ENCODE results near the gene SLC4A7.
"Not testable (repeated sequence)": the region's sequence is repeated elsewhere in the genome, so short reads cannot be mapped to it uniquely, and the experiment has no call there.

SLC4A7 gene

GRCh38 chr3:27431116-27431515 lies 53.1 kb downstream of the SLC4A7 start:
- DNase-seq (ENCODE audit: low read depth in 1 of 2, low spot score in 1 of 2): no peak

GRCh38 chr3:27429909-27430308 lies 54.3 kb downstream of the SLC4A7 start:
- no peak for DNase-seq (ENCODE audit: low read depth in 1 of 2, low spot score in 1 of 2)

GRCh38 chr3:27428446-27428845 lies 55.7 kb downstream of the SLC4A7 start:
- no peak for DNase-seq (ENCODE audit: low read depth in 1 of 2, low spot score in 1 of 2)

DNA sequence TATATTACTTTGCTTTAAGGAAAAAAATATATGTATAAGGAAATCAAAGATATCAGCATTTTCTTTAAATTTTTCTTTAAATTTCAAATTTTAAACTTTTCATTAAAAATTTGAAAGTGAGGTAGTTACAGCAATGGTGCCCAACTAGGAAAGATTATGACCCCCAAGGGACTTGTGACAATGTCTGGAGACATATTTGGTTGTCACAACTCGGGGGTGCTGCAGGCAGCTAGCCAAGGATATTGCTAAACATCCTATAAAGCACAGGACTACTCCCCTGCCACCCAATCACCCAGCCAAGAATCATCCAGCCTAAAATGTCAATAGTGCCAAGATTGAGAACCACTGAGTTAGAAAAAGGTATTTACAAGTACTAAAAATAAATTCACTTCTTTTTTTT lies 57.3 kb downstream of the SLC4A7 start:
- no peak for DNase-seq (ENCODE audit: low read depth in 1 of 2, low spot score in 1 of 2)

GRCh38 chr3:27425896-27426565 lies 58.2 kb downstream of the SLC4A7 start:
- no peak for DNase-seq (ENCODE audit: low read depth in 1 of 2, low spot score in 1 of 2)

DNA sequence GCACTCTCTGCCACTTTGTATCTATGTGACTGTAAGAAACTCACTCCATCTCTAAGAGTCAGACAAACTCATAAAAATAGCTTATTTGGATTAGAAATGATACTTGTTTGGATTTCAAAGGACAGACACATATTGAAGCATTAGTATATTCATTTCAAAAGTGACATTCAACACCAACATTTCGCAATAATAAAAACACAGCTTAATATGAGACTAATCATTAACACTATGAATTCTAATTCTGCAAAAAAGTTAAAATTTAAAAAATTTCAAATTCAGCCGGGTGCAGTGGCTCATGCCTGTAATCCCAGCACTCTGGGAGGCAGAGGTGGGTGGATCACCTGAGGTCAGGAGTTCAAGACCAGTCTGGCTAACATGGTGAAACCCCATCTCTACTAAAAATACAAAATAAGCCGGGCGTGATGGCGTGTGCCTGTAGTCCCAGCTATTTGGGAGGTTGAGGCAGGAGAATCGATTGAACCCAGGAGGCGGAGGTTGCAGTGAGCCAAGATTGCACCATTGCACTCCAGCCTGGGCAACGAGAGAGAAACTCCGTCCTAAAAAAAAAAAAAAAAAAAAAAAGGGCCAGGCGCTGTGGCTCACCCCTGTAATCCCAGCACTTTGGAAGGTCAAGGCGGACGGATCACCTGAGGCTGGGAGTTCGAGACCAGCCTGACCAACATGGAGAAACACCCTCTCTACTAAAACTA lies 59.2 kb downstream of the SLC4A7 start:
- DNase-seq (ENCODE audit: low read depth in 1 of 2, low spot score in 1 of 2): not testable (repeated sequence)

GRCh38 chr3:27423463-27423862 lies 60.7 kb downstream of the SLC4A7 start:
- DNase-seq (ENCODE audit: low read depth in 1 of 2, low spot score in 1 of 2): no peak

- no peak for DNase-seq (ENCODE audit: low read depth in 1 of 2, low spot score in 1 of 2)
Observed at GRCh38 chr3:27422617-27423016, 61.6 kb downstream of the SLC4A7 start.

- DNase-seq (ENCODE audit: low read depth in 1 of 2, low spot score in 1 of 2): no peak
Observed at GRCh38 chr3:27415202-27415601, 69.0 kb downstream of the SLC4A7 start.

- DNase-seq (ENCODE audit: low read depth in 1 of 2, low spot score in 1 of 2): no peak
Observed at GRCh38 chr3:27392950-27393679, 91.1 kb downstream of the SLC4A7 start.

- DNase-seq (ENCODE audit: low read depth in 1 of 2, low spot score in 1 of 2): not testable (repeated sequence)
Observed at GRCh38 chr3:27392414-27392813, 91.8 kb downstream of the SLC4A7 start.

GRCh38 chr3:27391796-27392195 lies 92.4 kb downstream of the SLC4A7 start:
- DNase-seq (ENCODE audit: low read depth in 1 of 2, low spot score in 1 of 2): no peak

DNA sequence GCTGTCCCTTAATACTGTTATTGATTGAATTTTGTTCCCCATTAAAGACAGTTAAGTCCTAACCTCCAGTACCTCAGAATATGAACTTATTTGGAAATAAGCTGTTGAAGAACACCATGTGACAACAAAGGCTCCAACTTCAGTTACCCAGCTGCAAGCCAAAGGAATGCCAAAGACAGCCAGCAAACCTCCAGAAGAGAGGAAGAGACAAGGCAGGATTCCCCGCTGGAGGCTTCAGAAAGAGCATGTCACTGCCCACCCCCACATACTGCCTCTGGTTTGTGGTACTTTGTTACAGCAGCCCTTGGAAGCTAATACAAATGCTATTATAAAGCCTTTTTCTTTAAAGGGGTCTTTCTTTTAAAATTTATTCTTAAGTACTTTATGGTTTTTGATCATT lies 96.6 kb downstream of the SLC4A7 start:
- no peak for DNase-seq (ENCODE audit: low read depth in 1 of 2, low spot score in 1 of 2)

DNA sequence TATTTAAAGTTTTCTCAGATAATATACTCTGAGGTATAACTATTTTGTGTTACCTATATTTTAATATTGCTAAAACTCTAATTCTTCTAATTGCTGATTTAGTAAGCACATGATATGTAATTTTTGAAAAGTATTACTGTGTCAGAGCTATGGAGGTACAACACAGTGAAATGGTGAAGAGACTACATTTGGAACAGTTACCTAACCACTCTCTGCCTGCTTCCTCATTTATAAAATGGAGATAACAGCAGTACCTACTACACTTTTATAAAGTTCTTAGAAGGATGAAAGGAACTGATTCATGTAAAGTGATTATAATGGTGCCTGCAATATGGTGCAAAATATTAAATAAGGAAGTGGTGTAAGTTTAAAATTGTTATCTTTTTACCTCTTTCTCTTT lies 98.7 kb downstream of the SLC4A7 start:
- DNase-seq (ENCODE audit: low read depth in 1 of 2, low spot score in 1 of 2): no peak

GRCh38 chr3:27384191-27384590 lies 100.0 kb downstream of the SLC4A7 start:
- DNase-seq (ENCODE audit: low read depth in 1 of 2, low spot score in 1 of 2): no peak

GRCh38 chr3:27380433-27381357 lies 103.5 kb downstream of the SLC4A7 start:
- DNase-seq (ENCODE audit: low read depth in 1 of 2, low spot score in 1 of 2): no peak

- DNase-seq (ENCODE audit: low read depth in 1 of 2, low spot score in 1 of 2): no peak
Observed at GRCh38 chr3:27378331-27378730, 105.9 kb downstream of the SLC4A7 start.

- DNase-seq (ENCODE audit: low read depth in 1 of 2, low spot score in 1 of 2): no peak
Observed at GRCh38 chr3:27376109-27376772, 107.9 kb downstream of the SLC4A7 start.

DNA sequence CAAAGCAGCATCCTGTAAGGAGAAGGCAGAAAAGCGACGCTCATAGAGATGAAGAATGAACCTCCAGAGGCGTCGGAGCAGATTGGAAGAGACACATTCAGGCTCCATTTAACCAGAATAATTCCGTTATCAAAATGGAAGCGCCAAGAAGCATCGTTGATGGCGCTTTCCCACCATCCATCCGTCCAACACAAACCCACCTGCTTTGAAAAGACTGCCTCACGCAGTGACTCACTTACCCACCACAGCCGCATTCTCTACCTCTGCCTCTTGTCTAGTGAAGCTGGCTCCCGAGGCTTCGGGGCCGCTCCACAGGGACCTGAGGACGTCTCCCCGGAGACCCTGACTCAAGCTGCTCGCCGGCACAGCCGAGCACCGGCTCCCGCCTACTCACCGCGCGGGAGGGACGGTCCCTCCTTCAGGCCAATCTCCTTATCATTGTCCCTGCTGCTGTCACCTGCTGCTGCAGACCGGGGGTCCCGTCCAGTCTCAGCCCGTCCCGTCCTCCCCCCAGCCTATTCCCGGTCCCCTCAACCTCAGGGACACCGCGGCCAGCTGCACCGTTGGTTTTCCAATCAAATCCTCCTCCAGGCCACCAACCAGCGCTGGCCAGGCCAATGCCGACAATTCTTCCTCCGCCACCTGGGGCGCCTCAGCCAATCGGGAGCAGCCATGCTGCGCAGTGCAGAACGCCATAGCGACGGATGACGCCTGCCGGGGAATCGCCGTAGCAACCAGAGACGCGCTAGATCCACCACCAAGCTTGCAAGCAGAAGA lies 115.2 kb downstream of the SLC4A7 start, which contains the start of gene NEK10:
NEK10 (minus strand) TSS at position 553 of the 777 bp plus-strand sequence. CDS start 16,501 bp downstream, outside the sequence.
- peak; percentile 82 to 88 for DNase-seq (ENCODE audit: low read depth in 1 of 2, low spot score in 1 of 2)
